Loucy (cell line): Measurements from ENCODE around the gene FSD2.
"Not testable (repeated sequence)": the region's sequence is repeated elsewhere in the genome, so short reads cannot be mapped to it uniquely, and the experiment has no call there.

ENCODE experiments used
- H2AFZ ChIP-seq: fragments of 200-600 bp; sonication (generic); 2 replicates; pipeline ENCODE4 v1.6.0; 2016; ENCODE audit warnings: antibody characterized with exemption, mild to moderate bottlenecking, low read length, moderate library complexity
- H3F3A ChIP-seq: fragments of 200-600 bp; 2 replicates; pipeline ENCODE4 v1.6.0; 2016; ENCODE audit warnings: antibody characterized with exemption, low read depth, mild to moderate bottlenecking
- H3K27me3 ChIP-seq: fragments of 200-600 bp; sonication (generic); 2 replicates; pipeline ENCODE4 v1.6.1; 2014; ENCODE audit warnings: low read length, mild to moderate bottlenecking; ENCODE audit not compliant: insufficient read depth, poor library complexity, severe bottlenecking
- H3K36me3 ChIP-seq: fragments of 200-600 bp; sonication (generic); 2 replicates; pipeline ENCODE4 v1.6.1; 2016; ENCODE audit warnings: low read length; ENCODE audit not compliant: insufficient read depth
- H3K4me1 ChIP-seq: fragments of 200-600 bp; sonication (generic); 2 replicates; pipeline ENCODE4 v1.5.1; 2014; ENCODE audit warnings: low read length, mild to moderate bottlenecking; ENCODE audit not compliant: insufficient read depth, poor library complexity, severe bottlenecking
- H3K4me2 ChIP-seq: fragments of 200-600 bp; sonication (generic); 2 replicates; pipeline ENCODE4 v1.6.0; 2014; ENCODE audit warnings: antibody characterized with exemption, low read length, low read depth, mild to moderate bottlenecking; ENCODE audit not compliant: poor library complexity, severe bottlenecking
- H3K4me3 ChIP-seq: fragments of 200-600 bp; sonication (generic); 2 replicates; pipeline ENCODE4 v1.5.1; 2014; ENCODE audit warnings: low read length, mild to moderate bottlenecking, mixed read lengths; ENCODE audit not compliant: poor library complexity, severe bottlenecking
- H3K79me2 ChIP-seq: fragments of 200-600 bp; sonication (generic); 2 replicates; pipeline ENCODE4 v1.6.1; 2014; ENCODE audit warnings: low read length; ENCODE audit not compliant: insufficient read depth
- H3K9ac ChIP-seq: fragments of 200-600 bp; sonication (generic); 2 replicates; pipeline ENCODE4 v1.6.0; 2014; ENCODE audit warnings: mild to moderate bottlenecking, low read depth, low read length, moderate library complexity; ENCODE audit not compliant: poor library complexity, severe bottlenecking
- H3K9me2 ChIP-seq: fragments of 200-600 bp; sonication (generic); replicated peaks from 2 replicates; pipeline ENCODE4 v1.6.1; 2016; ENCODE audit warnings: low read depth, low read length, mixed read lengths
- H3K9me3 ChIP-seq: fragments of 200-600 bp; sonication (generic); 2 replicates; pipeline ENCODE4 v1.6.1; 2014; ENCODE audit warnings: mild to moderate bottlenecking, antibody characterized with exemption, low read length, low read depth; ENCODE audit not compliant: insufficient read depth
- H4K20me1 ChIP-seq: fragments of 200-600 bp; sonication (generic); 2 replicates; pipeline ENCODE4 v1.6.0; 2014; ENCODE audit warnings: antibody characterized with exemption, low read length, mild to moderate bottlenecking; ENCODE audit not compliant: insufficient read depth, poor library complexity, severe bottlenecking
- CTCF ChIP-seq: fragments of 200-600 bp; sonication (generic); conservative IDR thresholded peaks from 2 replicates; pipeline ENCODE4 v1.5.1; 2014; ENCODE audit warnings: mild to moderate bottlenecking, antibody characterized with exemption, low read length
- EZH2phosphoT487 ChIP-seq: fragments of 200-600 bp; IDR thresholded peaks from 2 replicates; pipeline ENCODE4 v1.6.1; 2018; ENCODE audit warnings: antibody characterized with exemption, mild to moderate bottlenecking, moderate library complexity, borderline replicate concordance

The FSD2 gene

GRCh38 chr15:82771789-82772607, 33.9 kb downstream of the FSD2 start:
- Histone ChIP-seq H3K4me2 (no peak overlapping the region), H3K79me2 (no peaks in the 10 kb centered on the region), H3F3A (no peaks in the 10 kb centered on the region), H3K9me2 (no peaks in the 10 kb centered on the region), H2AFZ (no peak overlapping the region), H3K4me3 (no peak overlapping the region), H3K27me3 (no peaks in the 10 kb centered on the region), H3K36me3 (no peaks in the 10 kb centered on the region), H3K4me1 (no peaks in the 10 kb centered on the region), H3K9ac (no peak overlapping the region), H4K20me1 (no peaks in the 10 kb centered on the region), H3K9me3 (no peaks in the 10 kb centered on the region)
- no peak for TF ChIP-seq EZH2phosphoT487
- TF ChIP-seq CTCF: no peak

GRCh38 chr15:82768414-82769054, 37.3 kb downstream of the FSD2 start:
- Histone ChIP-seq H4K20me1 (no peaks in the 10 kb centered on the region), H3K9me2 (no peaks in the 10 kb centered on the region), H3K4me1 (no peaks in the 10 kb centered on the region), H3K4me3 (no peak overlapping the region), H2AFZ (no peak overlapping the region), H3K27me3 (no peaks in the 10 kb centered on the region), H3K36me3 (peaks cover 3% of the 10 kb centered on the region; the same call in 1 of the 2 replicates), H3F3A (no peaks in the 10 kb centered on the region), H3K9me3 (no peaks in the 10 kb centered on the region), H3K9ac (no peak overlapping the region), H3K79me2 (no peaks in the 10 kb centered on the region), H3K4me2 (no peak overlapping the region)
- TF ChIP-seq CTCF (no peak), EZH2phosphoT487 (no peak)

- H3K4me3 ChIP-seq: no peak overlapping the region
- H3K9me2 ChIP-seq: no peaks in the 10 kb centered on the region
- H3K4me1 ChIP-seq: no peaks in the 10 kb centered on the region
- H2AFZ ChIP-seq: no peak overlapping the region
- TF ChIP-seq CTCF (no peak), EZH2phosphoT487 (no peak)
- H3K27me3 ChIP-seq: no peaks in the 10 kb centered on the region
- no peaks in the 10 kb centered on the region for H3F3A ChIP-seq
- peaks cover 5% of the 10 kb centered on the region; the same call in 1 of the 2 replicates for H3K36me3 ChIP-seq
- no peaks in the 10 kb centered on the region for H3K79me2 ChIP-seq
- no peak overlapping the region for H3K4me2 ChIP-seq
- no peaks in the 10 kb centered on the region for H4K20me1 ChIP-seq
- H3K9me3 ChIP-seq: no peaks in the 10 kb centered on the region
- no peak overlapping the region for H3K9ac ChIP-seq
Measured at GRCh38 chr15:82767163-82767829, 38.6 kb downstream of the FSD2 start.

GRCh38 chr15:82766201-82766600, 39.7 kb downstream of the FSD2 start:
- H4K20me1 ChIP-seq, H3K4me2 ChIP-seq, H3K27me3 ChIP-seq, H3K36me3 ChIP-seq, H3K4me1 ChIP-seq, H3K9me3 ChIP-seq, H2AFZ ChIP-seq, H3K79me2 ChIP-seq, H3K4me3 ChIP-seq, H3K9me2 ChIP-seq, H3F3A ChIP-seq, H3K9ac ChIP-seq: not testable (repeated sequence)
